KMS-11 (cell line): ENCODE data around the gene ARL5A.
A peak's percentile ranks its signal among the peaks of the same experiment; 100 is the strongest.

ENCODE experiments used
- H2AFZ ChIP-seq: fragments of 200-600 bp; sonication (generic); 2 replicates; pipeline ENCODE4 v1.6.1; 2016; ENCODE audit warnings: antibody characterized with exemption, mixed run types, low read depth
- H3K27ac ChIP-seq: fragments of 200-600 bp; sonication (generic); 2 replicates; pipeline ENCODE4 v1.6.1; 2016; ENCODE audit warnings: mild to moderate bottlenecking, mixed run types
- H3K27me3 ChIP-seq: fragments of 200-600 bp; sonication (generic); 2 replicates; pipeline ENCODE4 v1.6.1; 2017; ENCODE audit warnings: mild to moderate bottlenecking, low read depth, mixed run types, moderate library complexity; ENCODE audit not compliant: insufficient read depth
- H3K36me3 ChIP-seq: fragments of 200-600 bp; sonication (generic); 2 replicates; pipeline ENCODE4 v1.6.1; 2017; ENCODE audit warnings: mild to moderate bottlenecking, mixed run types; ENCODE audit not compliant: insufficient read depth
- H3K4me1 ChIP-seq: fragments of 200-600 bp; sonication (generic); 2 replicates; pipeline ENCODE4 v1.6.1; 2016; ENCODE audit warnings: mild to moderate bottlenecking, low read depth, mixed run types; ENCODE audit not compliant: poor library complexity, severe bottlenecking
- H3K4me2 ChIP-seq: fragments of 200-600 bp; sonication (generic); 2 replicates; pipeline ENCODE4 v1.7.0; 2016; ENCODE audit warnings: mild to moderate bottlenecking, mixed run types
- H3K4me3 ChIP-seq: fragments of 200-600 bp; sonication (generic); IDR thresholded peaks from 2 replicates; pipeline ENCODE4 v1.6.1; 2017; ENCODE audit warnings: low read depth, low read length, mixed read lengths; ENCODE audit not compliant: insufficient read depth
- H3K79me2 ChIP-seq: fragments of 200-600 bp; sonication (generic); 2 replicates; pipeline ENCODE4 v1.6.1; 2016; ENCODE audit warnings: low read depth, mixed run types; ENCODE audit not compliant: insufficient read depth
- H3K9ac ChIP-seq: fragments of 200-600 bp; sonication (generic); 2 replicates; pipeline ENCODE4 v1.6.1; 2016; ENCODE audit warnings: mild to moderate bottlenecking, mixed run types
- H4K20me1 ChIP-seq: fragments of 200-600 bp; sonication (generic); 2 replicates; pipeline ENCODE4 v1.6.1; 2016; ENCODE audit warnings: mild to moderate bottlenecking, mixed run types; ENCODE audit not compliant: insufficient read depth
- TF ChIP-seq, protein P1 (sequence below): fragments of 200-600 bp; sonication (generic); conservative IDR thresholded peaks from 2 replicates; pipeline ENCODE4 v1.6.1; 2017; ENCODE audit warnings: low read depth, mild to moderate bottlenecking, antibody characterized with exemption, low read length, moderate library complexity, mixed read lengths

The ARL5A gene

DNA sequence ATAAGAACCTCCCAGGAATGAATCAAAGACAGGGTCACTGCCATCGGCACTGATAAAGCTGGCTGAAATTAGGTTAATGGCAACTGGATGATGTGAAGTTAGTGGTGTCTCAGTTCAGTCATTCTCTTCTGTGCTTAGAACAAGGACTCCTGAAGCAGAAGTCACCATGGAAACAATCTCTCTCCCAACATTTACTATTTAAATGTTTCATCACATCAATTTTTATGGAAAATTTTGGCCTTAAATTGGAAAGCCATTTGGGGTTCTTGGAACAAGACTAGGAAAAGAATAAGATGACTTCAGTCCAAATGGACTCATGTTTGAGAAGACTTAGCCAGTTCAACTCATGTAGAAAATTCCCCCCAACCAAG, 15.5 kb upstream of the ARL5A start:
- Histone ChIP-seq H3K27ac (no peak overlapping the region), H3K4me2 (no peak overlapping the region), H3K27me3 (no peaks in the 10 kb centered on the region), H3K79me2 (no peaks in the 10 kb centered on the region), H4K20me1 (no peaks in the 10 kb centered on the region), H3K36me3 (no peaks in the 10 kb centered on the region), H2AFZ (no peak overlapping the region), H3K9ac (no peak overlapping the region), H3K4me1 (peaks cover 20% of the 10 kb centered on the region), H3K4me3 (no peak overlapping the region)
- TF ChIP-seq, protein P1, sequence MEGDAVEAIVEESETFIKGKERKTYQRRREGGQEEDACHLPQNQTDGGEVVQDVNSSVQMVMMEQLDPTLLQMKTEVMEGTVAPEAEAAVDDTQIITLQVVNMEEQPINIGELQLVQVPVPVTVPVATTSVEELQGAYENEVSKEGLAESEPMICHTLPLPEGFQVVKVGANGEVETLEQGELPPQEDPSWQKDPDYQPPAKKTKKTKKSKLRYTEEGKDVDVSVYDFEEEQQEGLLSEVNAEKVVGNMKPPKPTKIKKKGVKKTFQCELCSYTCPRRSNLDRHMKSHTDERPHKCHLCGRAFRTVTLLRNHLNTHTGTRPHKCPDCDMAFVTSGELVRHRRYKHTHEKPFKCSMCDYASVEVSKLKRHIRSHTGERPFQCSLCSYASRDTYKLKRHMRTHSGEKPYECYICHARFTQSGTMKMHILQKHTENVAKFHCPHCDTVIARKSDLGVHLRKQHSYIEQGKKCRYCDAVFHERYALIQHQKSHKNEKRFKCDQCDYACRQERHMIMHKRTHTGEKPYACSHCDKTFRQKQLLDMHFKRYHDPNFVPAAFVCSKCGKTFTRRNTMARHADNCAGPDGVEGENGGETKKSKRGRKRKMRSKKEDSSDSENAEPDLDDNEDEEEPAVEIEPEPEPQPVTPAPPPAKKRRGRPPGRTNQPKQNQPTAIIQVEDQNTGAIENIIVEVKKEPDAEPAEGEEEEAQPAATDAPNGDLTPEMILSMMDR = no peak

DNA sequence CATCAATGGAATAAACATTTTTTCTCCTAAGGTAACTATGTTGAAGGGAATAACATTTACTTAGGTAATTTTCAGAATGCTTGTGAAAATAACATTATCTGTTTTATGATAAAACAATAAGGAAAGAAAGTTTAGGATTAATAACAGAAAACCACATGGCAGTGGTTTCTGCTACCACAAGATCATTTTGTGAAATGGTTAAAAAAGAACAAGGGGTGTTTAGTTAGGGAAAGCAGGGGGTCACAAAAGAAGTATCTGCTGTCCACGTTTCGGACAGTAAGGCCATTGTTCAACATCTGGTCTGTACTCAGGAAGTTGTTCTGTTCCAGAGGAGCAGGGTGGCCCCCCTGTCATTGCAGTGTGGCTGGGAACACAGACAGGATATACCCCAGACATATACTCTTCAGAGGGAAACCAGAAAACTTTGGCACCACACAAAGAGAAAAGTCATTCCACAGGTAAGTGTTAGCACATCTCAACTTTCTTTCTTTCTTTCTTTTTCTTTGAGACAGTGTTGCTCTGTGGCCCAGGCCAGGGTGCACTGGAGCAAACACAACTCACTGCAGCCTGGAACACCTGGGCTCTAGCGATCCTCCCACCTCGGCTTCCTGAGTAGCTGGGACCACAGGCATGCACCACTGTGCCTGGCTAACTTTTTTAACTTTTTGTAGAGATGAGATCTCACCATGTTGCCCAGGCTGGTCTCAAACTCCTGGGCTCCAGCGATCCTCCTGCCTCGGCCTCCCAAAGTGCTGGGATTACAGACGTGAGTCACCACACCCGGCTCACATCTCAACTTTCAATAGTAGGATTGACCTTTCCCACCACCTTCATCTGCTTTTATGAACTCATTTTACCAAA, 14.8 kb upstream of the ARL5A start:
- H4K20me1 ChIP-seq = no peaks in the 10 kb centered on the region
- no peak overlapping the region for H3K9ac ChIP-seq
- no peaks in the 10 kb centered on the region for H3K79me2 ChIP-seq

DNA sequence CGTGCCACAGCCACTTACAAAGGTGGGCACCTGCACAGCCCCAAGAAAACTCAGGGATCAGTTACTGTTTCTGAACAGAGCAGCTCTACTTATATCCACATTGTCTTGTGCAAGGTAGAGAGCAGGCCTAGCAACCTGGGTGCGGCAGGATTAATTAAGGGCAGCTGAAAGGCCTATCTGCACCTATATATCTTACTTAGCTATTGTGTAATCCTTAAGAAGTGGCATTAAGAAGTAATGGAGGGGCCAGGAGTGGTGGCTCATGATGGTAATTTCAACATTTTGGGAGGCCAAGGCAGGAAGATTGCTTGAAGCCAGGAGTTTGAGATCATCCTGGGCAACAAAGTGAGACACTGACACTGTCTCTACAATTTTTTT, 12.8 kb upstream of the ARL5A start:
- Histone ChIP-seq H2AFZ (peak overlapping the region; percentile 5; the same call in 1 of the 2 replicates), H3K4me3 (no peak overlapping the region), H3K4me2 (peak overlapping the region; percentile 10; the same call in 1 of the 2 replicates), H4K20me1 (no peaks in the 10 kb centered on the region), H3K27ac (no peak overlapping the region; the same call in 1 of the 2 replicates), H3K36me3 (no peaks in the 10 kb centered on the region), H3K4me1 (peaks cover 20% of the 10 kb centered on the region), H3K79me2 (no peaks in the 10 kb centered on the region), H3K27me3 (no peaks in the 10 kb centered on the region), H3K9ac (no peak overlapping the region)
- TF ChIP-seq, protein P1 = no peak

More for the DNA sequence above, 14.8 kb upstream of the ARL5A start:
- H2AFZ ChIP-seq = no peak overlapping the region
- TF ChIP-seq, protein P1 = no peak
- H3K36me3 ChIP-seq = no peaks in the 10 kb centered on the region
- peaks cover 20% of the 10 kb centered on the region for H3K4me1 ChIP-seq
- no peak overlapping the region for H3K4me3 ChIP-seq
- no peaks in the 10 kb centered on the region for H3K27me3 ChIP-seq
- no peak overlapping the region for H3K27ac ChIP-seq
- no peak overlapping the region for H3K4me2 ChIP-seq

DNA sequence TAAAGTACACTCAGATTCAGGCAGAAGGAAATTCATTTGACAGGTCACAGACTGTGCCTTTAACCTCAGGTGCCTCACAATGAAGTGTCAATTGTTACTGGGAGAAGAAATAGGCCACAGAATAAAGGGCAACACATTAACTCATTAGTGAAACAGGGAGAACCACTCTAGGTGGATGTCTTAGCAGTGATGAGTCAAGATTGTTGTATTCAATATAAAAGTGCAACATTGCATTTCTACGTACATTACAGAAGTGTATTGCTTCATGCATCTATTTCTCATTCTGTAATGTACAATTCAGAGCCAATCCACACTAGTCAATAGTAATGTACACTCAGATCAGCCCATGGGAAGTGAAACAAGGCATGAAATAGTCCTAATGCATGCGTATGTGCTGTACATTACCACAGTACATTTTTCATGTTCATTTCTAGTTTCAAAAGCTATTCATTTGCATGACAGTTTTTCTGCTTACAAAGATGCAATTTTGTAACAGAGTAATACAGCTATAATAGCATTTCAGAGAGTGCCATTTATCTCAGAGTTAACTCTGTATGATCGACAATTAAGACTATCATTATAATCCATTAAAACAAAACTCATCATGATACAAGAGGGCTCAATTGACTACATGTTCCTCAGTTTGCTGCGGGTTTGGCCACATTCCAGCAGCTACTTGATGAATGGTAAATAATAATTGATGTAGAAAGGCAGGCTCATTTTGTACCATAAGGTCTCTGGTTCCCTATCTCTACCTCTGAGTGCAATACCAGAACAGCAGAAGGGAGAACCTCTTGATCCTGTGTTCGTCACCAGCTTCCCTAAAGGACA, 12.2 kb upstream of the ARL5A start:
- H3K4me2 ChIP-seq = peak overlapping the region; percentile 10; the same call in 1 of the 2 replicates
- peaks cover 20% of the 10 kb centered on the region for H3K4me1 ChIP-seq
- peak overlapping the region; percentile 5; the same call in 1 of the 2 replicates for H2AFZ ChIP-seq
- no peaks in the 10 kb centered on the region for H3K36me3 ChIP-seq
- H3K27ac ChIP-seq = peak overlapping the region; percentile 0; the same call in 1 of the 2 replicates
- H3K9ac ChIP-seq = no peak overlapping the region
- no peaks in the 10 kb centered on the region for H3K79me2 ChIP-seq
- no peak overlapping the region for H3K4me3 ChIP-seq
- no peaks in the 10 kb centered on the region for H3K27me3 ChIP-seq
- H4K20me1 ChIP-seq = no peaks in the 10 kb centered on the region
- TF ChIP-seq, protein P1 = no peak
